Measurements from ENCODE around the gene SLC37A2. TPM values are rescaled to one million over a fixed set of nuclear protein-coding genes. Genes with fewer than 3 reads are reported as not detected.
A peak's percentile ranks its signal among the peaks of the same experiment; 100 is the strongest.
"Not testable (repeated sequence)": the region's sequence is repeated elsewhere in the genome, so short reads cannot be mapped to it uniquely, and the experiment has no call there.

The SLC37A2 gene
- under 1 TPM; 0.46 to 0.93 TPM for total RNA-seq

GRCh38 chr11:125062931-125063428 is at the start of gene SLC37A2:
SLC37A2 (plus strand) TSS chr11:125063305; CDS start chr11:125063368, 63 bp downstream.
- H3K27ac Mint-ChIP-seq: no peak within 1 kb of the TSS
- DNase-seq: peak; percentile 72
- H3K36me3 Mint-ChIP-seq: no peaks in the 10 kb centered on the region
- POLR2A ChIA-PET: no interaction called here
- H3K4me1 Mint-ChIP-seq (ENCODE audit: low read depth): peaks cover 13% of the 10 kb centered on the region
- H3K27me3 Mint-ChIP-seq: peaks cover 19% of the 10 kb centered on the region
- CTCF ChIA-PET: interaction anchor here (1.3 to 1.4 kb wide), 2 partner anchors 10 to 186 kb away, joined by 4 read pairs; no protein-coding TSS in a partner anchor
- H3K4me3 Mint-ChIP-seq: peak within 1 kb of the TSS; percentile 72
- intact Hi-C loops (cut with micrococcal nuclease): loop anchor here (5.0 kb wide), 1 partner anchor 49 kb away; the partner anchor contains the start of gene TMEM218
- no peaks in the 10 kb centered on the region for H3K9me3 Mint-ChIP-seq

- Mint-ChIP-seq H3K36me3 (peaks cover 2% of the 10 kb centered on the region), H3K27me3 (no peaks in the 10 kb centered on the region), H3K4me3 (no peak overlapping the region), H3K4me1 (ENCODE audit: low read depth) (no peaks in the 10 kb centered on the region), H3K27ac (no peak overlapping the region), H3K9me3 (peaks cover 2% of the 10 kb centered on the region)
- DNase-seq: no peak
- CTCF ChIA-PET: no interaction called here
- intact Hi-C loops (cut with micrococcal nuclease): no loop called here
- POLR2A ChIA-PET: no interaction called here
Measured at GRCh38 chr11:125016413-125016812, 46.7 kb upstream of the SLC37A2 start.

GRCh38 chr11:125020342-125020741 is 42.8 kb upstream of the SLC37A2 start:
- ChIA-PET CTCF (no interaction called here), POLR2A (no interaction called here)
- Mint-ChIP-seq H3K4me3 (no peak overlapping the region), H3K9me3 (no peaks in the 10 kb centered on the region), H3K27ac (no peak overlapping the region), H3K4me1 (ENCODE audit: low read depth) (no peaks in the 10 kb centered on the region), H3K27me3 (no peaks in the 10 kb centered on the region), H3K36me3 (no peaks in the 10 kb centered on the region)
- intact Hi-C loops (cut with micrococcal nuclease): no loop called here
- no peak for DNase-seq

GRCh38 chr11:125022551-125022950 is 40.6 kb upstream of the SLC37A2 start:
- Mint-ChIP-seq H3K4me1 (ENCODE audit: low read depth) (no peaks in the 10 kb centered on the region), H3K9me3 (no peaks in the 10 kb centered on the region), H3K27me3 (no peaks in the 10 kb centered on the region), H3K4me3 (no peak overlapping the region), H3K36me3 (no peaks in the 10 kb centered on the region), H3K27ac (no peak overlapping the region)
- ChIA-PET POLR2A (no interaction called here), CTCF (no interaction called here)
- DNase-seq: no peak
- intact Hi-C loops (cut with micrococcal nuclease): no loop called here

GRCh38 chr11:125025968-125026367 is 37.1 kb upstream of the SLC37A2 start:
- intact Hi-C loops (cut with micrococcal nuclease): no loop called here
- H3K27ac Mint-ChIP-seq: no peak overlapping the region
- no peaks in the 10 kb centered on the region for H3K27me3 Mint-ChIP-seq
- H3K4me3 Mint-ChIP-seq: no peak overlapping the region
- H3K36me3 Mint-ChIP-seq: peaks cover 11% of the 10 kb centered on the region
- CTCF ChIA-PET: no interaction called here
- POLR2A ChIA-PET: no interaction called here
- H3K4me1 Mint-ChIP-seq (ENCODE audit: low read depth): no peaks in the 10 kb centered on the region
- H3K9me3 Mint-ChIP-seq: peaks cover 4% of the 10 kb centered on the region
- DNase-seq: no peak

- intact Hi-C loops (cut with micrococcal nuclease); CTCF ChIA-PET; H3K27me3 Mint-ChIP-seq; DNase-seq; H3K27ac Mint-ChIP-seq; POLR2A ChIA-PET; H3K4me1 Mint-ChIP-seq (ENCODE audit: low read depth); H3K4me3 Mint-ChIP-seq: not testable (repeated sequence)
- H3K9me3 Mint-ChIP-seq: peaks cover 26% of the 10 kb centered on the region
- peaks cover 32% of the 10 kb centered on the region for H3K36me3 Mint-ChIP-seq
Measured at GRCh38 chr11:125029431-125029830, 33.7 kb upstream of the SLC37A2 start.

GRCh38 chr11:125036933-125037332 is 26.2 kb upstream of the SLC37A2 start:
- DNase-seq: no peak
- peaks cover 29% of the 10 kb centered on the region for H3K9me3 Mint-ChIP-seq
- no peak overlapping the region for H3K27ac Mint-ChIP-seq
- H3K4me1 Mint-ChIP-seq (ENCODE audit: low read depth): peaks cover 8% of the 10 kb centered on the region
- peaks cover 29% of the 10 kb centered on the region for H3K36me3 Mint-ChIP-seq
- no peak overlapping the region for H3K4me3 Mint-ChIP-seq
- ChIA-PET POLR2A (no interaction called here), CTCF (no interaction called here)
- intact Hi-C loops (cut with micrococcal nuclease): no loop called here
- H3K27me3 Mint-ChIP-seq: no peaks in the 10 kb centered on the region

GRCh38 chr11:125049164-125049792 is 13.8 kb upstream of the SLC37A2 start:
- Mint-ChIP-seq H3K27me3 (no peaks in the 10 kb centered on the region), H3K9me3 (no peaks in the 10 kb centered on the region), H3K4me3 (no peak overlapping the region), H3K4me1 (ENCODE audit: low read depth) (no peaks in the 10 kb centered on the region), H3K36me3 (no peaks in the 10 kb centered on the region), H3K27ac (no peak overlapping the region)
- intact Hi-C loops (cut with micrococcal nuclease): no loop called here
- POLR2A ChIA-PET: no interaction called here
- DNase-seq: no peak
- CTCF ChIA-PET: no interaction called here

GRCh38 chr11:125052047-125052446 is 11.1 kb upstream of the SLC37A2 start:
- Mint-ChIP-seq H3K4me3 (no peak overlapping the region), H3K27ac (no peak overlapping the region), H3K4me1 (ENCODE audit: low read depth) (no peaks in the 10 kb centered on the region), H3K27me3 (no peaks in the 10 kb centered on the region), H3K9me3 (peaks cover 4% of the 10 kb centered on the region), H3K36me3 (no peaks in the 10 kb centered on the region)
- CTCF ChIA-PET: no interaction called here
- intact Hi-C loops (cut with micrococcal nuclease): no loop called here
- POLR2A ChIA-PET: no interaction called here
- no peak for DNase-seq

GRCh38 chr11:125053167-125053566 is 9.9 kb upstream of the SLC37A2 start:
- Mint-ChIP-seq H3K4me3 (no peak overlapping the region), H3K27ac (no peak overlapping the region), H3K9me3 (peaks cover 4% of the 10 kb centered on the region), H3K36me3 (no peaks in the 10 kb centered on the region), H3K4me1 (ENCODE audit: low read depth) (no peaks in the 10 kb centered on the region), H3K27me3 (no peaks in the 10 kb centered on the region)
- intact Hi-C loops (cut with micrococcal nuclease): no loop called here
- ChIA-PET POLR2A (no interaction called here), CTCF (no interaction called here)
- DNase-seq: no peak

- intact Hi-C loops (cut with micrococcal nuclease): no loop called here
- no peaks in the 10 kb centered on the region for H3K36me3 Mint-ChIP-seq
- POLR2A ChIA-PET: no interaction called here
- H3K27me3 Mint-ChIP-seq: no peaks in the 10 kb centered on the region
- no peak overlapping the region for H3K4me3 Mint-ChIP-seq
- no peaks in the 10 kb centered on the region for H3K4me1 Mint-ChIP-seq (ENCODE audit: low read depth)
- no peak for DNase-seq
- no peak overlapping the region for H3K27ac Mint-ChIP-seq
- CTCF ChIA-PET: interaction anchor here (0.6 kb wide), 1 partner anchor 85 kb away, joined by 3 read pairs; no protein-coding TSS in a partner anchor
- peaks cover 4% of the 10 kb centered on the region for H3K9me3 Mint-ChIP-seq
Measured at GRCh38 chr11:125055107-125055715, 7.9 kb upstream of the SLC37A2 start.

- CTCF ChIA-PET; DNase-seq; H3K36me3 Mint-ChIP-seq; H3K4me1 Mint-ChIP-seq (ENCODE audit: low read depth); POLR2A ChIA-PET; H3K27ac Mint-ChIP-seq; intact Hi-C loops (cut with micrococcal nuclease); H3K4me3 Mint-ChIP-seq; H3K9me3 Mint-ChIP-seq; H3K27me3 Mint-ChIP-seq: not testable (repeated sequence)
Measured at GRCh38 chr11:125056111-125056510, 7.0 kb upstream of the SLC37A2 start.

Measured in activated CD4-positive, alpha-beta memory T cell treated with anti-CD3 and anti-CD28 coated beads for 36 hours (primary cell).